Measurements from ENCODE around the gene OR2AG1. TPM values are rescaled to one million over a fixed set of nuclear protein-coding genes. Genes with fewer than 3 reads are reported as not detected.

The OR2AG1 gene
- total and polyA plus RNA-seq, 2 experiments from 2014 or later: 0.16 TPM; not detected in 1

DNA sequence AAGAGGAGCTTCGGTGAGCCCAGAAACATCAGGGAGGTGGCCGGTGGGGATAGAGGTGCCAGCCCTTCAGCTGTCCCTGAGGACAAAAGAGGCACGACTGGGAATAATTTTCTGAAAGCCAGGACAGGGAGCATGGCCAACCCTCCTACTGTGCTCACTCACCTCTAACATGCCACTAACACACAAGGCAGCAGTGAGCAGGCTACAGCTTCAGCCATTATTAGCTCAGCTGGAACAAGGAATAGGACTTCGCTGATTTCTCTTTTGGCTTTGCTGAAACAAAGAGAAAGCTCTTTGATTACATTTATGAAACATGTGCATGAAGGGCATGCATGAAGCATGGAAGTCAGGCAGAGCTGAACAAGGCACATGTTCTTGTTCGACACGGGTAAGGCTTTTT lies 50.5 kb downstream of the OR2AG1 start:
- H3F3A ChIP-seq (replicated peaks; ENCODE audit: low read depth): no peaks in the 10 kb centered on the region
- DNase-seq (ENCODE audit: low spot score) (no peak), ATAC-seq (no peak)
- H4K20me1 ChIP-seq (replicated peaks; ENCODE audit: insufficient read depth): no peaks in the 10 kb centered on the region
- no peak overlapping the region for H3K4me2 ChIP-seq
- no peak overlapping the region for H3K27ac ChIP-seq (ENCODE audit: low read depth)
- no peak overlapping the region for H3K4me3 ChIP-seq
- H3K27me3 Mint-ChIP-seq (ENCODE audit: insufficient read depth, low read depth, poor library complexity): no peaks in the 10 kb centered on the region
- H2AFZ ChIP-seq: 0 out of 2 replicates have a peak overlapping the region, but pooled peaks have one; percentile 34
- TF ChIP-seq POLR2AphosphoS5 (IDR thresholded peaks at IDR 0.05; ENCODE audit: low read depth): no peak
- TF ChIP-seq, protein P1, sequence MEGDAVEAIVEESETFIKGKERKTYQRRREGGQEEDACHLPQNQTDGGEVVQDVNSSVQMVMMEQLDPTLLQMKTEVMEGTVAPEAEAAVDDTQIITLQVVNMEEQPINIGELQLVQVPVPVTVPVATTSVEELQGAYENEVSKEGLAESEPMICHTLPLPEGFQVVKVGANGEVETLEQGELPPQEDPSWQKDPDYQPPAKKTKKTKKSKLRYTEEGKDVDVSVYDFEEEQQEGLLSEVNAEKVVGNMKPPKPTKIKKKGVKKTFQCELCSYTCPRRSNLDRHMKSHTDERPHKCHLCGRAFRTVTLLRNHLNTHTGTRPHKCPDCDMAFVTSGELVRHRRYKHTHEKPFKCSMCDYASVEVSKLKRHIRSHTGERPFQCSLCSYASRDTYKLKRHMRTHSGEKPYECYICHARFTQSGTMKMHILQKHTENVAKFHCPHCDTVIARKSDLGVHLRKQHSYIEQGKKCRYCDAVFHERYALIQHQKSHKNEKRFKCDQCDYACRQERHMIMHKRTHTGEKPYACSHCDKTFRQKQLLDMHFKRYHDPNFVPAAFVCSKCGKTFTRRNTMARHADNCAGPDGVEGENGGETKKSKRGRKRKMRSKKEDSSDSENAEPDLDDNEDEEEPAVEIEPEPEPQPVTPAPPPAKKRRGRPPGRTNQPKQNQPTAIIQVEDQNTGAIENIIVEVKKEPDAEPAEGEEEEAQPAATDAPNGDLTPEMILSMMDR (conservative IDR thresholded peaks at IDR 0.05; ENCODE audit: low read depth in 2 of 2): no peak
- no peak for TF ChIP-seq EZH2 (IDR thresholded peaks at IDR 0.05; ENCODE audit: low read depth, unreplicated experiment)
- no peak for TF ChIP-seq STAT1 (IDR thresholded peaks at IDR 0.05; ENCODE audit: unreplicated experiment)
- TF ChIP-seq JUNB (IDR thresholded peaks at IDR 0.05; ENCODE audit: unreplicated experiment): no peak
- no peak for TF ChIP-seq ZNF331 (CRISPR knock-in tag; IDR thresholded peaks at IDR 0.05; ENCODE audit: low read depth)
- H3K79me2 ChIP-seq (replicated peaks; ENCODE audit: insufficient read depth): no peaks in the 10 kb centered on the region
- no peaks in the 10 kb centered on the region for H3K4me1 Mint-ChIP-seq
- H3K27ac Mint-ChIP-seq: 0 out of 2 replicates have a peak overlapping the region, but pooled peaks have one; percentile 58
- H3K36me3 Mint-ChIP-seq (ENCODE audit: low read depth): no peaks in the 10 kb centered on the region
- no peaks in the 10 kb centered on the region for H3K36me3 ChIP-seq (ENCODE audit: insufficient read depth)
- no peaks in the 10 kb centered on the region for H3K27me3 ChIP-seq (ENCODE audit: insufficient read depth)
- H3K4me1 ChIP-seq (ENCODE audit: insufficient read depth): no peaks in the 10 kb centered on the region
- H3K4me3 Mint-ChIP-seq: no peak overlapping the region
- peaks cover 3% of the 10 kb centered on the region; the same call in 1 of the 2 replicates for H3K9me2 ChIP-seq (ENCODE audit: insufficient read depth)
- H3K9me3 Mint-ChIP-seq: no peaks in the 10 kb centered on the region

- Mint-ChIP-seq H3K27me3 (ENCODE audit: insufficient read depth, low read depth, poor library complexity) (no peaks in the 10 kb centered on the region), H3K4me1 (no peaks in the 10 kb centered on the region), H3K36me3 (ENCODE audit: low read depth) (no peaks in the 10 kb centered on the region), H3K4me3 (no peak overlapping the region), H3K9me3 (no peaks in the 10 kb centered on the region), H3K27ac (no peak overlapping the region)
- no peak for ATAC-seq
- Histone ChIP-seq H3K4me3 (no peak overlapping the region), H4K20me1 (replicated peaks; ENCODE audit: insufficient read depth) (no peaks in the 10 kb centered on the region), H3K9me2 (ENCODE audit: insufficient read depth) (peaks cover 3% of the 10 kb centered on the region; the same call in 1 of the 2 replicates), H2AFZ (no peak overlapping the region), H3K36me3 (ENCODE audit: insufficient read depth) (no peaks in the 10 kb centered on the region), H3F3A (replicated peaks; ENCODE audit: low read depth) (no peaks in the 10 kb centered on the region), H3K27me3 (ENCODE audit: insufficient read depth) (no peaks in the 10 kb centered on the region), H3K4me2 (no peak overlapping the region), H3K79me2 (replicated peaks; ENCODE audit: insufficient read depth) (no peaks in the 10 kb centered on the region), H3K27ac (ENCODE audit: low read depth) (no peak overlapping the region), H3K4me1 (ENCODE audit: insufficient read depth) (no peaks in the 10 kb centered on the region)
- no peak for DNase-seq (ENCODE audit: low spot score)
- TF ChIP-seq, protein P2, sequence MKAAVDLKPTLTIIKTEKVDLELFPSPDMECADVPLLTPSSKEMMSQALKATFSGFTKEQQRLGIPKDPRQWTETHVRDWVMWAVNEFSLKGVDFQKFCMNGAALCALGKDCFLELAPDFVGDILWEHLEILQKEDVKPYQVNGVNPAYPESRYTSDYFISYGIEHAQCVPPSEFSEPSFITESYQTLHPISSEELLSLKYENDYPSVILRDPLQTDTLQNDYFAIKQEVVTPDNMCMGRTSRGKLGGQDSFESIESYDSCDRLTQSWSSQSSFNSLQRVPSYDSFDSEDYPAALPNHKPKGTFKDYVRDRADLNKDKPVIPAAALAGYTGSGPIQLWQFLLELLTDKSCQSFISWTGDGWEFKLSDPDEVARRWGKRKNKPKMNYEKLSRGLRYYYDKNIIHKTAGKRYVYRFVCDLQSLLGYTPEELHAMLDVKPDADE (IDR thresholded peaks at IDR 0.05): no peak
- no peak for TF ChIP-seq POLR2AphosphoS5 (IDR thresholded peaks at IDR 0.05; ENCODE audit: low read depth)
- no peak for TF ChIP-seq EZH2phosphoT487 (IDR thresholded peaks at IDR 0.05; ENCODE audit: unreplicated experiment)
- no peak for TF ChIP-seq CREB1 (CRISPR knock-in tag; IDR thresholded peaks at IDR 0.05; ENCODE audit: low read depth)
- TF ChIP-seq STAT1 (IDR thresholded peaks at IDR 0.05; ENCODE audit: unreplicated experiment): no peak
- no peak for TF ChIP-seq ZNF462 (CRISPR knock-in tag; IDR thresholded peaks at IDR 0.05)
- TF ChIP-seq, protein P1 (conservative IDR thresholded peaks at IDR 0.05; ENCODE audit: low read depth in 2 of 2): no peak
- no peak for TF ChIP-seq ZNF331 (CRISPR knock-in tag; IDR thresholded peaks at IDR 0.05; ENCODE audit: low read depth)
These were observed 51.2 kb downstream of the OR2AG1 start for GRCh38 chr11:6834021-6834420.

Data from GM23338 (cell line).